RWPE2 (cell line): ENCODE results near the gene CPSF4L.
"Not testable (repeated sequence)": the region's sequence is repeated elsewhere in the genome, so short reads cannot be mapped to it uniquely, and the experiment has no call there.

Experiments used
- ATAC-seq: fragments of 200-7000 bp; cut with Tn5 transposase; 3 replicates; pipeline ENCODE4 v1.9.1; 2021; ENCODE audit warnings: low read depth
- DNase-seq: peaks from one replicate; pipeline ENCODE4 v3.0.0-alpha.2; 2020; ENCODE audit warnings: low spot score
- H3K27ac ChIP-seq: fragments of 450-650 bp; 2 replicates; pipeline ENCODE4 v1.5.1; 2017; ENCODE audit warnings: mild to moderate bottlenecking; ENCODE audit not compliant: poor library complexity, severe bottlenecking
- H3K27me3 ChIP-seq: fragments of 250-450 bp; sonication (Bioruptor Pico); 2 replicates; pipeline ENCODE4 v1.5.1; 2021; ENCODE audit warnings: mild to moderate bottlenecking, moderate library complexity; ENCODE audit not compliant: insufficient read depth, poor library complexity, severe bottlenecking
- H3K36me3 ChIP-seq: fragments of 250-450 bp; sonication (Bioruptor Pico); 2 replicates; pipeline ENCODE4 v1.5.1; 2020; ENCODE audit warnings: low read depth, mild to moderate bottlenecking, moderate library complexity
- H3K4me1 ChIP-seq: fragments of 250-450 bp; sonication (Bioruptor Pico); 2 replicates; pipeline ENCODE4 v1.5.1; 2021; ENCODE audit warnings: mild to moderate bottlenecking, moderate library complexity; ENCODE audit not compliant: insufficient read depth, poor library complexity, severe bottlenecking
- H3K4me3 ChIP-seq: fragments of 250-450 bp; sonication (Bioruptor Pico); 2 replicates; pipeline ENCODE4 v1.5.1; 2021; ENCODE audit warnings: mild to moderate bottlenecking, moderate library complexity; ENCODE audit not compliant: severe bottlenecking
- H3K9me3 ChIP-seq: fragments of 250-450 bp; sonication (Bioruptor Pico); 2 replicates; pipeline ENCODE4 v1.5.1; 2021; ENCODE audit warnings: mild to moderate bottlenecking, moderate library complexity; ENCODE audit not compliant: severe bottlenecking
- CTCF ChIP-seq: fragments of 450-650 bp; IDR thresholded peaks from one replicate; pipeline ENCODE4 v1.5.1; 2017; ENCODE audit warnings: mild to moderate bottlenecking, moderate library complexity; ENCODE audit not compliant: poor library complexity, severe bottlenecking

Gene CPSF4L

GRCh38 chr17:73265646-73266640 is 4.3 kb upstream of the CPSF4L start:
- H3K27me3 ChIP-seq, result no peaks in the 10 kb centered on the region
- DNase-seq (no peak), ATAC-seq (no peak)
- H3K9me3 ChIP-seq, result no peaks in the 10 kb centered on the region
- no peak overlapping the region for H3K27ac ChIP-seq
- H3K36me3 ChIP-seq, result no peaks in the 10 kb centered on the region
- peaks cover 3% of the 10 kb centered on the region for H3K4me1 ChIP-seq
- TF ChIP-seq CTCF, result no peak
- H3K4me3 ChIP-seq, result no peak overlapping the region

GRCh38 chr17:73264448-73264847 is 2.8 kb upstream of the CPSF4L start:
- not testable (repeated sequence) for H3K4me1 ChIP-seq, H3K36me3 ChIP-seq, ATAC-seq, H3K4me3 ChIP-seq, H3K27me3 ChIP-seq, H3K9me3 ChIP-seq, H3K27ac ChIP-seq, DNase-seq

- Histone ChIP-seq H3K27me3 (no peaks in the 10 kb centered on the region), H3K4me1 (no peaks in the 10 kb centered on the region), H3K36me3 (no peaks in the 10 kb centered on the region), H3K4me3 (no peak overlapping the region), H3K9me3 (no peaks in the 10 kb centered on the region), H3K27ac (no peak overlapping the region)
- no peak for TF ChIP-seq CTCF
- ATAC-seq (no peak), DNase-seq (no peak)
These were observed 1.3 kb upstream of the CPSF4L start for GRCh38 chr17:73262676-73263642.

- Histone ChIP-seq H3K27ac (no peak overlapping the region), H3K4me3 (no peak overlapping the region), H3K27me3 (no peaks in the 10 kb centered on the region), H3K9me3 (no peaks in the 10 kb centered on the region), H3K36me3 (no peaks in the 10 kb centered on the region), H3K4me1 (no peaks in the 10 kb centered on the region)
- no peak for TF ChIP-seq CTCF
- ATAC-seq, result no peak
- DNase-seq, result no peak
These were observed 434 bp upstream of the CPSF4L start for GRCh38 chr17:73261952-73262675.

- TF ChIP-seq CTCF, result no peak
- Histone ChIP-seq H3K4me1 (no peaks in the 10 kb centered on the region), H3K27ac (no peak overlapping the region), H3K27me3 (no peaks in the 10 kb centered on the region), H3K4me3 (no peak overlapping the region), H3K9me3 (no peaks in the 10 kb centered on the region), H3K36me3 (no peaks in the 10 kb centered on the region)
- ATAC-seq, result no peak
- no peak for DNase-seq
These were observed 4.2 kb downstream of the CPSF4L start for GRCh38 chr17:73257516-73257915.
